Measurements from ENCODE around the gene EDC4. TPM values are rescaled to one million over a fixed set of nuclear protein-coding genes. Genes with fewer than 3 reads are reported as not detected.

Gene EDC4
- total and polyA plus RNA-seq, 9 of the 15 experiments (the other 6 are each of a cell fraction or from before 2014, with no cell fraction given) = 1.1 to 131 (median 74.0) TPM

- TF ChIP-seq, protein P1, sequence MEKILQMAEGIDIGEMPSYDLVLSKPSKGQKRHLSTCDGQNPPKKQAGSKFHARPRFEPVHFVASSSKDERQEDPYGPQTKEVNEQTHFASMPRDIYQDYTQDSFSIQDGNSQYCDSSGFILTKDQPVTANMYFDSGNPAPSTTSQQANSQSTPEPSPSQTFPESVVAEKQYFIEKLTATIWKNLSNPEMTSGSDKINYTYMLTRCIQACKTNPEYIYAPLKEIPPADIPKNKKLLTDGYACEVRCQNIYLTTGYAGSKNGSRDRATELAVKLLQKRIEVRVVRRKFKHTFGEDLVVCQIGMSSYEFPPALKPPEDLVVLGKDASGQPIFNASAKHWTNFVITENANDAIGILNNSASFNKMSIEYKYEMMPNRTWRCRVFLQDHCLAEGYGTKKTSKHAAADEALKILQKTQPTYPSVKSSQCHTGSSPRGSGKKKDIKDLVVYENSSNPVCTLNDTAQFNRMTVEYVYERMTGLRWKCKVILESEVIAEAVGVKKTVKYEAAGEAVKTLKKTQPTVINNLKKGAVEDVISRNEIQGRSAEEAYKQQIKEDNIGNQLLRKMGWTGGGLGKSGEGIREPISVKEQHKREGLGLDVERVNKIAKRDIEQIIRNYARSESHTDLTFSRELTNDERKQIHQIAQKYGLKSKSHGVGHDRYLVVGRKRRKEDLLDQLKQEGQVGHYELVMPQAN (IDR thresholded peaks at IDR 0.05; ENCODE audit: borderline replicate concordance) = 0 out of 2 replicates have a peak, but pooled peaks have one; percentile 33
- no peak for TF ChIP-seq EZH2 (IDR thresholded peaks at IDR 0.05; ENCODE audit: borderline replicate concordance, low read depth, low read length)
- 0 out of 2 replicates have a peak, but pooled peaks have one; percentile 41 for TF ChIP-seq SMC3 (conservative IDR thresholded peaks at IDR 0.05; ENCODE audit: insufficient read depth, low read depth, low read length)
- TF ChIP-seq POLR2AphosphoS5 (IDR thresholded peaks at IDR 0.05; ENCODE audit: control insufficient read depth, insufficient read depth, low read depth, low read length) = peak; percentile 85; the same call in 1 of the 2 replicates
- no peak for TF ChIP-seq CBX2 (IDR thresholded peaks at IDR 0.05; ENCODE audit: insufficient read depth, low read length, poor library complexity, severe bottlenecking)
- peak; percentile 67 for TF ChIP-seq ARID3A (IDR thresholded peaks at IDR 0.05; ENCODE audit: borderline replicate concordance, low read depth, low read length)
- no peak for TF ChIP-seq RBM39 (optimal IDR thresholded peaks at IDR 0.05; ENCODE audit: low read depth, low read length)
- TF ChIP-seq, protein P2, sequence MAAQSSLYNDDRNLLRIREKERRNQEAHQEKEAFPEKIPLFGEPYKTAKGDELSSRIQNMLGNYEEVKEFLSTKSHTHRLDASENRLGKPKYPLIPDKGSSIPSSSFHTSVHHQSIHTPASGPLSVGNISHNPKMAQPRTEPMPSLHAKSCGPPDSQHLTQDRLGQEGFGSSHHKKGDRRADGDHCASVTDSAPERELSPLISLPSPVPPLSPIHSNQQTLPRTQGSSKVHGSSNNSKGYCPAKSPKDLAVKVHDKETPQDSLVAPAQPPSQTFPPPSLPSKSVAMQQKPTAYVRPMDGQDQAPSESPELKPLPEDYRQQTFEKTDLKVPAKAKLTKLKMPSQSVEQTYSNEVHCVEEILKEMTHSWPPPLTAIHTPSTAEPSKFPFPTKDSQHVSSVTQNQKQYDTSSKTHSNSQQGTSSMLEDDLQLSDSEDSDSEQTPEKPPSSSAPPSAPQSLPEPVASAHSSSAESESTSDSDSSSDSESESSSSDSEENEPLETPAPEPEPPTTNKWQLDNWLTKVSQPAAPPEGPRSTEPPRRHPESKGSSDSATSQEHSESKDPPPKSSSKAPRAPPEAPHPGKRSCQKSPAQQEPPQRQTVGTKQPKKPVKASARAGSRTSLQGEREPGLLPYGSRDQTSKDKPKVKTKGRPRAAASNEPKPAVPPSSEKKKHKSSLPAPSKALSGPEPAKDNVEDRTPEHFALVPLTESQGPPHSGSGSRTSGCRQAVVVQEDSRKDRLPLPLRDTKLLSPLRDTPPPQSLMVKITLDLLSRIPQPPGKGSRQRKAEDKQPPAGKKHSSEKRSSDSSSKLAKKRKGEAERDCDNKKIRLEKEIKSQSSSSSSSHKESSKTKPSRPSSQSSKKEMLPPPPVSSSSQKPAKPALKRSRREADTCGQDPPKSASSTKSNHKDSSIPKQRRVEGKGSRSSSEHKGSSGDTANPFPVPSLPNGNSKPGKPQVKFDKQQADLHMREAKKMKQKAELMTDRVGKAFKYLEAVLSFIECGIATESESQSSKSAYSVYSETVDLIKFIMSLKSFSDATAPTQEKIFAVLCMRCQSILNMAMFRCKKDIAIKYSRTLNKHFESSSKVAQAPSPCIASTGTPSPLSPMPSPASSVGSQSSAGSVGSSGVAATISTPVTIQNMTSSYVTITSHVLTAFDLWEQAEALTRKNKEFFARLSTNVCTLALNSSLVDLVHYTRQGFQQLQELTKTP (IDR thresholded peaks at IDR 0.05; ENCODE audit: low read depth in 1 of 2, partially characterized antibody in 2 of 2) = no peak
- TF ChIP-seq TCF7 (IDR thresholded peaks at IDR 0.05; ENCODE audit: borderline replicate concordance) = no peak
- peak; percentile 87 for TF ChIP-seq ZBTB43 (CRISPR knock-in tag; IDR thresholded peaks at IDR 0.05)
- TF ChIP-seq ESRRA (IDR thresholded peaks at IDR 0.05; ENCODE audit: borderline replicate concordance, low read depth) = peak; percentile 84; the same call in 1 of the 2 replicates
- TF ChIP-seq, protein P3, sequence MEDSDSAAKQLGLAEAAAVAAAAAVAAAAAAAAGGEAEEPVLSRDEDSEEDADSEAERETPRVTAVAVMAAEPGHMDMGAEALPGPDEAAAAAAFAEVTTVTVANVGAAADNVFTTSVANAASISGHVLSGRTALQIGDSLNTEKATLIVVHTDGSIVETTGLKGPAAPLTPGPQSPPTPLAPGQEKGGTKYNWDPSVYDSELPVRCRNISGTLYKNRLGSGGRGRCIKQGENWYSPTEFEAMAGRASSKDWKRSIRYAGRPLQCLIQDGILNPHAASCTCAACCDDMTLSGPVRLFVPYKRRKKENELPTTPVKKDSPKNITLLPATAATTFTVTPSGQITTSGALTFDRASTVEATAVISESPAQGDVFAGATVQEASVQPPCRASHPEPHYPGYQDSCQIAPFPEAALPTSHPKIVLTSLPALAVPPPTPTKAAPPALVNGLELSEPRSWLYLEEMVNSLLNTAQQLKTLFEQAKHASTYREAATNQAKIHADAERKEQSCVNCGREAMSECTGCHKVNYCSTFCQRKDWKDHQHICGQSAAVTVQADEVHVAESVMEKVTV (CRISPR knock-in tag; IDR thresholded peaks at IDR 0.05) = peak; percentile 55
- peak; percentile 22; the same call in 1 of the 2 replicates for TF ChIP-seq ZSCAN32 (CRISPR knock-in tag; IDR thresholded peaks at IDR 0.05)
Measured at GRCh38 chr16:67872631-67873434, at the start of gene EDC4 (continued).
